Fibroblast of pulmonary artery (primary cell): ENCODE results near the gene IMPDH1.

Source experiments
- DNase-seq: peaks from one replicate; pipeline ENCODE4 v3.0.0-alpha.2; 2010; ENCODE audit warnings: low read depth
- H3K4me3 ChIP-seq: replicated peaks from 2 replicates; pipeline ENCODE4 v1.5.1; 2011; ENCODE audit warnings: low read depth, mild to moderate bottlenecking, control low read depth, low read length, moderate library complexity
- TF ChIP-seq, protein P1 (sequence below): IDR thresholded peaks from 2 replicates; pipeline ENCODE4 v1.5.1; 2011; ENCODE audit warnings: mild to moderate bottlenecking, control low read depth, low read length, inconsistent platforms; ENCODE audit errors: missing control alignments

Gene IMPDH1

GRCh38 chr7:128393526-128394330, 16.1 kb downstream of the IMPDH1 start:
- H3K4me3 ChIP-seq: no peak overlapping the region
- TF ChIP-seq, protein P1, sequence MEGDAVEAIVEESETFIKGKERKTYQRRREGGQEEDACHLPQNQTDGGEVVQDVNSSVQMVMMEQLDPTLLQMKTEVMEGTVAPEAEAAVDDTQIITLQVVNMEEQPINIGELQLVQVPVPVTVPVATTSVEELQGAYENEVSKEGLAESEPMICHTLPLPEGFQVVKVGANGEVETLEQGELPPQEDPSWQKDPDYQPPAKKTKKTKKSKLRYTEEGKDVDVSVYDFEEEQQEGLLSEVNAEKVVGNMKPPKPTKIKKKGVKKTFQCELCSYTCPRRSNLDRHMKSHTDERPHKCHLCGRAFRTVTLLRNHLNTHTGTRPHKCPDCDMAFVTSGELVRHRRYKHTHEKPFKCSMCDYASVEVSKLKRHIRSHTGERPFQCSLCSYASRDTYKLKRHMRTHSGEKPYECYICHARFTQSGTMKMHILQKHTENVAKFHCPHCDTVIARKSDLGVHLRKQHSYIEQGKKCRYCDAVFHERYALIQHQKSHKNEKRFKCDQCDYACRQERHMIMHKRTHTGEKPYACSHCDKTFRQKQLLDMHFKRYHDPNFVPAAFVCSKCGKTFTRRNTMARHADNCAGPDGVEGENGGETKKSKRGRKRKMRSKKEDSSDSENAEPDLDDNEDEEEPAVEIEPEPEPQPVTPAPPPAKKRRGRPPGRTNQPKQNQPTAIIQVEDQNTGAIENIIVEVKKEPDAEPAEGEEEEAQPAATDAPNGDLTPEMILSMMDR: no peak
- DNase-seq: no peak

DNA sequence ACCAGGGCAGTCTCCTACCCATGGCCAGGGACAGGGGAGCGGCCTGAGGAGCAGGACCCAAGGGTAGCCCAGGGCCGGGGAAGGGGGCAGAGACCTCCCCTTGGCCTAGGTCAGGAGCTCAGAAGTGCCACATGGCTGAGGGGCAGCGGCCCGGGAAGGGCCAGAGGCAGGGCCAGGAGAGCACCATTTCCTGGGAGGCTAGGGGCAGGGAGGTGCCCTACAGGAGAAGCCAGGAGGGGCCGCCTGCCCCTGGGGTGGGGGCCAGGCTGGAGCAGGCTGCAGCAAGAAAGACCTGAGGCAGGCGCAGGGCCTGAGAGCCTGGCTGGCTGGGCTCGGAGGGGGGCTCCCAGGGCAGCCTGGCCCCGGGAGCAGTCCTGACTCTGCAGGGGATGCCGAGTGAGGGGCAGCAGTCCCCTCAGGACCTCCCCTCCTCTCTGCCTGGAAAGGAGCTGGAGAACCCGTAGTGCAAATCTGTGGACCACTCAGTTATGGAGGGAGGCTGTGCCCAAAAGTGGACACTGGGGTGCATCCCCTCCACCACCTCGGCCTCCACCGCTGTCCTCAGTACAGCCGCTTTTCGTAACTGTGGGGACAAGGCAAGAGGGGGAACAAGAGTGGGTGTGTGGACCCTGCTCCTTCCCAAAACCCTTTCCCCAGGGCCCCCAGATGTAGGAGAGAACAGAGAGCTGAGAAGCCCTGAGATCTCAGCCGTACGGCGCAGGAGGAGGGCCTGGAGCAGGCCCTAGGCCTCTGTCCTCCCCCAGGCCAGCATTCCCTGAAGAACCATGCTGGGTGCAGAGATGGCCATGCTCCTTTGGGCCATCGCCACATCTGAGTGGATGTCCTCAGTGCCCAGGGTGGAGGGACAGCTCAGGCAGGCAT, 17.1 kb downstream of the IMPDH1 start:
- TF ChIP-seq, protein P1: no peak
- DNase-seq: no peak
- no peak overlapping the region for H3K4me3 ChIP-seq

- DNase-seq: no peak
- no peak overlapping the region for H3K4me3 ChIP-seq
- TF ChIP-seq, protein P1: no peak
Measured at GRCh38 chr7:128391805-128392204, 18.0 kb downstream of the IMPDH1 start.

GRCh38 chr7:128390871-128391565, 18.8 kb downstream of the IMPDH1 start:
- TF ChIP-seq, protein P1: no peak
- no peak overlapping the region for H3K4me3 ChIP-seq

GRCh38 chr7:128389618-128390329, 20.0 kb downstream of the IMPDH1 start:
- H3K4me3 ChIP-seq: no peak overlapping the region
- TF ChIP-seq, protein P1: no peak
- DNase-seq: no peak

More at GRCh38 chr7:128390871-128391565, 18.8 kb downstream of the IMPDH1 start:
- DNase-seq: no peak

- no peak for DNase-seq
- no peak overlapping the region for H3K4me3 ChIP-seq
- TF ChIP-seq, protein P1: no peak
Measured at GRCh38 chr7:128389085-128389617, 20.6 kb downstream of the IMPDH1 start.
